Mucosa of descending colon (tissue), 3 donors: ENCODE measurements around the gene PROZ. TPM values are rescaled to one million over a fixed set of nuclear protein-coding genes. Genes with fewer than 3 reads are reported as not detected.
A peak's percentile ranks its signal among the peaks of the same experiment; 100 is the strongest.

Experiments
- ATAC-seq: fragments of 200-7000 bp; cut with Tn5 transposase; one replicate; pipeline ENCODE4 v1.9.1; 2020; ENCODE audit warnings: mild to moderate bottlenecking, moderate library complexity
- DNase-seq, 3 donors: peaks; one replicate each; pipeline ENCODE4 v3.0.0-alpha.2; 2020
- H3K36me3 ChIP-seq: fragments of 200-600 bp; one replicate; pipeline ENCODE4 v1.8.0; 2021; ENCODE audit warnings: low read depth, mild to moderate bottlenecking
- H3K4me1 ChIP-seq: fragments of 200-600 bp; one replicate; pipeline ENCODE4 v1.8.0; 2021; ENCODE audit warnings: low read depth, mild to moderate bottlenecking
- H3K4me3 ChIP-seq: fragments of 200-600 bp; one replicate; pipeline ENCODE4 v1.8.0; 2021; ENCODE audit warnings: mild to moderate bottlenecking
- H3K9me3 ChIP-seq: fragments of 200-600 bp; one replicate; pipeline ENCODE4 v1.8.0; 2021; ENCODE audit warnings: mild to moderate bottlenecking
- intact Hi-C, 2 donors: fragments of 100-400 bp; cut with DNase I in 1 of 2; cut with micrococcal nuclease in 1 of 2; formaldehyde crosslinking; loops; one replicate each; pipeline versions ENCODE4 v1.11.0 to v1.11.1; 2022; cut with DNase I, micrococcal nuclease
- total RNA-seq, 3 donors: library from RNA; stranded (reverse); fragmentation: NEBNext Ultra II Directional in 2 of 3; extraction: Animal tissue kit (Norgen Biotek cat#: 25700) in 2 of 3; gene quantifications; one replicate each; pipeline versions ENCODE4 v1.2.1 to v1.2.4, GENCODE V29; 2021 to 2023
- TF ChIP-seq, protein P1 (sequence below): fragments of 200-600 bp; IDR thresholded peaks from one replicate; pipeline ENCODE4 v1.8.0; 2022; ENCODE audit warnings: antibody characterized with exemption, mild to moderate bottlenecking
- donor health status: DM: no; HTN: no; CAD: no; lungs with moderate emphysema.
- donor health status: DM: no; HTN: no; CAD: no.
- donor health status: DM: no; HTN: yes; CAD: no.

PROZ gene
- total RNA-seq, 3 donors from 2014 or later: not detected

DNA sequence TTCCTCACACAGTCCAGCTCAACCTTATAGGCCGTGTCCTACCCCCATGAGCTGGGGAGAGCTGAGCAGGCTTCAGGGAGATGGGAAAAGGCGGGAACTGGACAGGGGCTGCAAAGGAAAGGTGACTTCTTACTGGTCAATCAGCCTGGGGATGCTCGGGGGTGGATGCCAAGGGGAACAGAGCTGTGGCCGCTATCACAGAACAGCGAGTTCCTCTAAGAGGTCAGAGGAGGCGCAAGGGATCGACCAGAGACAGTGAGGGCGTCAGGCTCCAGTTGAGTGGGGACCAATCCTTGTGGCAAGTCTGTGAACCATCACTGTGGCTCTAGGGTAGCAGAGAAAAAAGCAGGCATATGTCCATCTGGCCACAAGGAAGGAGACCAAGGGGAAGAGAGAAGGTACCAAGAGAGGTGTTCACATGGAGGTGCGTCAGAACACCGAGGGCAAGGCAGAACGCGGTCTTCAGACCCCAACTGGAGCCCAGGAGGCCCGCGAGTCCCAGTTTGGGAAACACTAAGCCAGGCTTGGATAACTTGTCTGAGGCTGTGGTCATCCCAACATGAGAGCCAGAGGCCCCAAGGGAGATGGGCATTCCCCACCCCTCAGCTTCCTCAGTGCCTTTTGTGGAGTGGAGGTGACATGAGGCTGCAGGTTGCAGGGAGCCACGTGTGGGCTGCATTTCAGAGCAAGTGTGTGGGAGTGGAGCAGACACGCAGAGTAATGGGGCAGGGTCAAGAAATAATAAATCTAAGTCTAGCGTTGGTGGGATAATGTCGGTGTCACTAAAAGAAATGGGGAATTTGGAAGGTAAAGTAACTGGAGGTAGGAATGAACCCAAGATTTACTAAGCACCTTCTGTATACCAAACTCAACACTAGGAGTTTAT, 31.9 kb upstream of the PROZ start:
- DNase-seq (peak in 1 of 3 donors; percentile 14), ATAC-seq (no peak)
- peaks cover 4% of the 10 kb centered on the region for H3K4me1 ChIP-seq
- no peaks in the 10 kb centered on the region for H3K9me3 ChIP-seq
- intact Hi-C loops: no loop called here
- TF ChIP-seq, protein P1, sequence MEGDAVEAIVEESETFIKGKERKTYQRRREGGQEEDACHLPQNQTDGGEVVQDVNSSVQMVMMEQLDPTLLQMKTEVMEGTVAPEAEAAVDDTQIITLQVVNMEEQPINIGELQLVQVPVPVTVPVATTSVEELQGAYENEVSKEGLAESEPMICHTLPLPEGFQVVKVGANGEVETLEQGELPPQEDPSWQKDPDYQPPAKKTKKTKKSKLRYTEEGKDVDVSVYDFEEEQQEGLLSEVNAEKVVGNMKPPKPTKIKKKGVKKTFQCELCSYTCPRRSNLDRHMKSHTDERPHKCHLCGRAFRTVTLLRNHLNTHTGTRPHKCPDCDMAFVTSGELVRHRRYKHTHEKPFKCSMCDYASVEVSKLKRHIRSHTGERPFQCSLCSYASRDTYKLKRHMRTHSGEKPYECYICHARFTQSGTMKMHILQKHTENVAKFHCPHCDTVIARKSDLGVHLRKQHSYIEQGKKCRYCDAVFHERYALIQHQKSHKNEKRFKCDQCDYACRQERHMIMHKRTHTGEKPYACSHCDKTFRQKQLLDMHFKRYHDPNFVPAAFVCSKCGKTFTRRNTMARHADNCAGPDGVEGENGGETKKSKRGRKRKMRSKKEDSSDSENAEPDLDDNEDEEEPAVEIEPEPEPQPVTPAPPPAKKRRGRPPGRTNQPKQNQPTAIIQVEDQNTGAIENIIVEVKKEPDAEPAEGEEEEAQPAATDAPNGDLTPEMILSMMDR: no peak
- H3K36me3 ChIP-seq: no peaks in the 10 kb centered on the region
- no peak overlapping the region for H3K4me3 ChIP-seq

DNA sequence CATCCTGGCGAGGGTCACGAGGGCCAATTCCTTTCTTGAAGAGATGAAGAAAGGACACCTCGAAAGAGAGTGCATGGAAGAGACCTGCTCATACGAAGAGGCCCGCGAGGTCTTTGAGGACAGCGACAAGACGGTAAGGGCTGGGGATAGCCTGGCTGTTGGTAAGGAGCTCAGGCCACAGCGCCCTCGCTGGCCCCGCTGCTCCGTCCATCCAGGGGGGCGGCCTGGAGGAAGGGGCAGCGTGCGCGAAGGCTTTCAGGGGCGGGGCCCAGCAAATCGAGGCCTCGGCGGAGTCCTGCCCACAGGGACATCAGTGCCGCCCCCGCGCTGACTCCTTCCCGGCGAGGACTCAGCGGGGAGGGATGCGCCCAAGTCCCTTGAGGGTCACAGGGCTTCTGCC, 29.0 kb upstream of the PROZ start:
- no peaks in the 10 kb centered on the region for H3K36me3 ChIP-seq
- H3K4me1 ChIP-seq: no peaks in the 10 kb centered on the region
- no peak overlapping the region for H3K4me3 ChIP-seq
- no peaks in the 10 kb centered on the region for H3K9me3 ChIP-seq
- intact Hi-C loops: no loop called here
- TF ChIP-seq, protein P1: no peak
- DNase-seq (peak in 1 of 3 donors; percentile 17), ATAC-seq (no peak)

DNA sequence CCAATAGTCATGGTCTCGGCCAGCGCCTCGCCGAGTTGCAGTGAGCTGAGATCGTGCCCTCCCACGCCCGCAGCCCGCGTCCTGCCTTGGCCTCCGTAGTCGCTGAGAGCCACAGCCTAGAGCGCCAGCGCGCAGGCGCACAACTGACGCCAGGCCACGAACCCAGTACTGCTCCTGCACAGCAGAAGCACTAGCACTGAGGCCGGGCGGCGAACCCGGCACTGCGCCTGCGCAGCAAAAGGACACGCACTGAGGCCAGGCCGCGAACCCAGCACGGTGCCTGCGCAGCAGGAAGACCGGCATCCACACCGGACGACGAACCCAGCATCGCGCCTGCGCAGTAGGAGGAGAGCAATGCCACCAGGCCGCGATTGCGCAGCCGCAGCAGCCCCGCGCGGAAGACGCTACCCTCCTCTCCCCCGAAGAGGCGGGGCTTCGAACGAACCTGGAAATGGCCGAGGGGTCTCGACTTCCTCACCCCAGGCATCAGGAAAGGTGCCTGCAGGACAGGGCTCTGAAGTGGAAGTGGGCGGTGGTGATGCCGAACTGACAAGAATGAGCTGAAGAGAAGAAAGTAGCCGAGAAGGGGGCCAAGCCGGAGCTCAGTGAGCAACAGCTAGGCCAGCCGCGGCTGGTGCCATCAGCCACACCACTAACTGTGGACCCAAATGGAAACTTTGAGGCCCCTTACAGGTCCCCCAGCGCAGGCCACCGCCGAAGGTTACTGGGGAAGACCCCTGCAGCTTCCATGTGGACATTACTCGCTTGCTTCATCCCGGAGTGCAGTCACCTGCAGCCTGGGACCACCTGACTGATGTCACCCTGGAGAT, 28.3 kb upstream of the PROZ start:
- TF ChIP-seq, protein P1: no peak
- Histone ChIP-seq H3K4me1 (no peaks in the 10 kb centered on the region), H3K36me3 (no peaks in the 10 kb centered on the region), H3K9me3 (no peaks in the 10 kb centered on the region), H3K4me3 (no peak overlapping the region)
- ATAC-seq: no peak
- intact Hi-C loops: no loop called here
- peak in 2 of 3 donors; percentile 26 to 40 for DNase-seq

DNA sequence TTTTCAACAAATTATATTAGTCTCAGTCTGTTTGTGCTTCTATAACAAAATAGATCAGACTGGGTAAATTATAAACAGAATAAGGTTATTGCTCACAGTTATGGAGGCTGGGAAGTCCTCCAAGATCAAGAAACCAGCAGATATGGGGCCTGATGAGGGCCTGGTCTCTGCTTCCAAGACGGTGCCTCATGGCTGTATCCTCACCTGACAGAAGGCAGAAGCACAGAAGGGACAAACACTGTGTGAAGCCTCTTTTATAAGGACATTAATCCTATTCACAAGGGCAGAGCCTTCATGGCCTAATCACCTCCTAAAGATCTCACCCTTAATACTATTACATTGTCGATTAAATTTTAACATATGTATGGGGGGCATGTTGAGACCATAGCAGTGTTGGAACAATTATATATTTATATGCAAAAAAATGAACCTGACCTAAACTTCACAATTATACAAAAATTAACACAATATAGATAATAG, 23.1 kb upstream of the PROZ start:
- no peaks in the 10 kb centered on the region for H3K36me3 ChIP-seq
- intact Hi-C loops: no loop called here
- H3K9me3 ChIP-seq: no peaks in the 10 kb centered on the region
- no peak for DNase-seq
- H3K4me1 ChIP-seq: no peaks in the 10 kb centered on the region
- H3K4me3 ChIP-seq: no peak overlapping the region
- no peak for ATAC-seq
- TF ChIP-seq, protein P1: no peak

DNA sequence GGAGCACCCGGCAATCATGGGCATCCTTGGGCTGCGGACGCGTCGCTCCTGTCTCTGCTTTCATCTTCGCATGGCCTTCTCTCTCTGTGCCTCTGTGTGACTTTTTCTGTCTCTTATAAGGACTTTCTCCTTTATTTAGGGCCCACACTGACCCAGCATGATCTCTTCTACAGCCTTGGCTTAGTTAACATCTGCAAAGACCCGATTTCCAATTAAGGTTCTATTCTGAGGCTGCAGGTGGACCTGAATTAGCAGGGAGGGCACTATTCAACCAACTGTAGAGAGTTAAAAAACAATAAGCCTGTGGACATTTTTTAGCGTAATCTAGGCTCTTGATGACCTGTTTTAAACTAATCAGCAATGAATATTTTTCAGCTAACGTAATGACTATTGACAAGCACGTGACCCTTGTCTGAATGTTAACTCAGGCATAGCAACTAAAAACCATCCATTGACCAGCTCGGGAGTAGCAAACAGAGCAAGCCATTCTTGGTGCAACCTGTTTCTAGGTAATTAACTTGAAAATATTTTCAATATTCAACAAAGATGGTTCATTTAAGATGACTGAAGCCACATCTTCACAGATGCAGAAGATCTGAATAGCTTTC, 20.7 kb upstream of the PROZ start:
- intact Hi-C loops: no loop called here
- H3K4me1 ChIP-seq: no peaks in the 10 kb centered on the region
- no peaks in the 10 kb centered on the region for H3K9me3 ChIP-seq
- DNase-seq (no peak), ATAC-seq (no peak)
- TF ChIP-seq, protein P1: no peak
- H3K36me3 ChIP-seq: no peaks in the 10 kb centered on the region
- H3K4me3 ChIP-seq: no peak overlapping the region
